HG02884 (cell line): ENCODE data around the gene STAP1.
A peak's percentile ranks its signal among the peaks of the same experiment; 100 is the strongest.
"Not testable (repeated sequence)": the region's sequence is repeated elsewhere in the genome, so short reads cannot be mapped to it uniquely, and the experiment has no call there.

Experiments used
- ATAC-seq: cut with Tn5 transposase; IDR thresholded peaks from one replicate; pipeline ENCODE4 v1.9.1; 2021; ENCODE audit warnings: mild to moderate bottlenecking, moderate library complexity; ENCODE audit not compliant: unreplicated experiment

STAP1 gene

GRCh38 chr4:67614186-67614585, 55.7 kb downstream of the STAP1 start:
- no peak for ATAC-seq

- ATAC-seq: no peak
These were observed 56.6 kb downstream of the STAP1 start for GRCh38 chr4:67615119-67615518.

GRCh38 chr4:67616478-67616877, 58.0 kb downstream of the STAP1 start:
- ATAC-seq: no peak

GRCh38 chr4:67624939-67625338, 66.4 kb downstream of the STAP1 start:
- no peak for ATAC-seq

GRCh38 chr4:67632492-67632891, 74.0 kb downstream of the STAP1 start:
- no peak for ATAC-seq

GRCh38 chr4:67634741-67635140, 76.2 kb downstream of the STAP1 start:
- ATAC-seq: no peak

- ATAC-seq: no peak
These were observed 76.8 kb downstream of the STAP1 start for GRCh38 chr4:67635331-67635730.

GRCh38 chr4:67636978-67637377, 78.5 kb downstream of the STAP1 start:
- ATAC-seq: not testable (repeated sequence)

- peak; percentile 54 for ATAC-seq
These were observed 79.6 kb downstream of the STAP1 start for GRCh38 chr4:67638136-67638535.

- ATAC-seq: no peak
These were observed 93.0 kb downstream of the STAP1 start for GRCh38 chr4:67651536-67651935.
